OCI-LY1 (cell line): ENCODE measurements around the gene LITAF.

Experiments used
- CTCF ChIP-seq: fragments of 200-600 bp; sonication (generic), shearing (Covaris generic); IDR thresholded peaks from 2 replicates; pipeline ENCODE4 v1.5.1; 2017; ENCODE audit warnings: mild to moderate bottlenecking, antibody characterized with exemption, low read length, moderate library complexity, mixed read lengths
- EZH2 ChIP-seq: fragments of 200-600 bp; sonication (generic), shearing (Covaris generic); IDR thresholded peaks from 2 replicates; pipeline ENCODE4 v1.8.0; 2017; ENCODE audit warnings: borderline replicate concordance, mixed run types, mild to moderate bottlenecking, antibody characterized with exemption, low read length, moderate library complexity, mixed read lengths

DNA sequence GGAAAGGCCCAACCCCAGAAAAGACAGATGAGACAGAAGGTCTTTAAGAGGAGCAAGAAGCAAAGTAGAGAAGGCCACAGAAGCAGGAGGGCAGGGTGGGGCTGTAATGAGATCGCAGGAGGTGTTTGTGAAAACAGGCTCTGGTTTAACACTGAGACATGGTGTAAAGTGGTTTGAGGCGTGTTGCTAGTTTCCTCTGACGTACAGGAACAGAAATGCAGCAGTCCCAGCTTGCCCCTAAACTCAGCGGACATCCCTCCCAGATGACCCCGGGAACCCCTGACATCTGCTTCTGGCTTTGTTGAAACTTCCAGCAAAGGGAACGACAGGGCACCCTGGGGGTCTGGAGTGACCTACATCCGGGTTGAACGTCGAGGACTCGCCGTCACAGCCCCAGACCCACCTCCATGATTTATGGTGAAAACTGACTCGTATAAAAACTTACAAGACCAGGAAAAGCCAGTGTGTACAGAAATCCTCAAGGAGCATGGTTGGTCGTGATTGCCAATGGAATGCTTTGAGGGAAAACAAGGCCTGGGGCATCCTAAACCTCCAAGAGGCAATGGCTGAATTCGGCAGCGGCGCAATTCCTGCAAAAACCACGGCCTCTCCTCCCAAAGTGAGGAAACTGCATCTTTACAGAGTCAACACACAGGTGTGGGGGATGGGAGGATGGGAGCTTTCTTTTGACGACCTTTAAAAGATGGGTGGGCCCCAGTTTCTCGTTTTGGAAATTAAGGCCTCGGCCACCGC is 25.8 kb downstream of the LITAF start:
- no peak for TF ChIP-seq CTCF
- no peak for TF ChIP-seq EZH2
